Cardiac muscle cell (in vitro differentiated cells and primary cell): ENCODE measurements around the gene TMEM138. TPM values are rescaled to one million over a fixed set of nuclear protein-coding genes. Genes with fewer than 3 reads are reported as not detected.

Source experiments
- DNase-seq, 2 donors: peaks; one replicate each; pipeline versions ENCODE4 v3.0.0 to v3.0.0-alpha.2; 2010 to 2017; ENCODE audit warnings: low read depth in 1 of 2, low spot score in 1 of 2
- H3K27ac ChIP-seq: fragments of 200-600 bp; sonication (generic); 2 replicates; pipeline ENCODE4 v1.5.1; 2016
- H3K27me3 ChIP-seq: fragments of 200-600 bp; sonication (generic); 2 replicates; pipeline ENCODE4 v1.6.0; 2016; ENCODE audit warnings: control low read depth
- H3K36me3 ChIP-seq: fragments of 200-600 bp; sonication (generic); 2 replicates; pipeline ENCODE4 v1.5.1; 2016; ENCODE audit warnings: control low read depth
- H3K4me1 ChIP-seq: fragments of 200-600 bp; sonication (generic); 2 replicates; pipeline ENCODE4 v1.8.1; 2017; ENCODE audit warnings: low read depth, mild to moderate bottlenecking, mixed run types
- H3K4me3 ChIP-seq: fragments of 200-600 bp; sonication (generic); 2 replicates; pipeline ENCODE4 v1.5.1; 2016; ENCODE audit warnings: mild to moderate bottlenecking
- H3K9me3 ChIP-seq: fragments of 200-600 bp; sonication (generic); 2 replicates; pipeline ENCODE4 v1.5.1; 2017; ENCODE audit warnings: low read depth, mild to moderate bottlenecking, control low read depth
- CTCF ChIP-seq: IDR thresholded peaks from 2 replicates; pipeline ENCODE4 v1.5.1; 2012; ENCODE audit warnings: low read depth, mild to moderate bottlenecking, low read length
- polyA plus RNA-seq: library from polyadenylated mRNA; unstranded; fragments of >200 nt; fragmentation: Nextera tagmentation; extraction: Ambion mirVana; gene quantifications from 2 replicates; pipeline ENCODE4 v1.2.1, GENCODE V29; 2016
- total RNA-seq: library from RNA; depleted of rRNA; stranded (reverse); fragments of >200 nt; gene quantifications from 2 replicates; pipeline ENCODE4 v1.2.3, GENCODE V29; 2016

The TMEM138 gene
- total and polyA plus RNA-seq, 2 experiments from 2014 or later = 25.0 to 25.2 TPM

GRCh38 chr11:61339490-61339878, 22.7 kb upstream of the TMEM138 start:
- Histone ChIP-seq H3K4me3 (no peak overlapping the region), H3K4me1 (no peaks in the 10 kb centered on the region), H3K27me3 (no peaks in the 10 kb centered on the region), H3K27ac (no peak overlapping the region), H3K9me3 (no peaks in the 10 kb centered on the region), H3K36me3 (no peaks in the 10 kb centered on the region)
- DNase-seq = no peak
- TF ChIP-seq CTCF = no peak

GRCh38 chr11:61340979-61341378, 21.2 kb upstream of the TMEM138 start:
- H3K4me1 ChIP-seq = no peaks in the 10 kb centered on the region
- H3K27ac ChIP-seq = no peak overlapping the region
- no peaks in the 10 kb centered on the region for H3K9me3 ChIP-seq
- TF ChIP-seq CTCF = no peak
- H3K27me3 ChIP-seq = no peaks in the 10 kb centered on the region
- no peak overlapping the region for H3K4me3 ChIP-seq
- no peak for DNase-seq
- H3K36me3 ChIP-seq = no peaks in the 10 kb centered on the region

- Histone ChIP-seq H3K36me3 (no peaks in the 10 kb centered on the region), H3K4me3 (no peak overlapping the region), H3K27ac (no peak overlapping the region), H3K27me3 (no peaks in the 10 kb centered on the region), H3K9me3 (no peaks in the 10 kb centered on the region), H3K4me1 (no peaks in the 10 kb centered on the region)
- no peak for DNase-seq
- TF ChIP-seq CTCF = no peak
Observed at GRCh38 chr11:61341706-61342105, 20.5 kb upstream of the TMEM138 start.

- no peak overlapping the region for H3K4me3 ChIP-seq
- no peak overlapping the region for H3K27ac ChIP-seq
- no peaks in the 10 kb centered on the region for H3K36me3 ChIP-seq
- DNase-seq = no peak
- H3K9me3 ChIP-seq = no peaks in the 10 kb centered on the region
- no peaks in the 10 kb centered on the region for H3K27me3 ChIP-seq
- H3K4me1 ChIP-seq = no peaks in the 10 kb centered on the region
- no peak for TF ChIP-seq CTCF
Observed at GRCh38 chr11:61342207-61342803, 19.9 kb upstream of the TMEM138 start.

GRCh38 chr11:61343792-61344745, 18.1 kb upstream of the TMEM138 start:
- no peaks in the 10 kb centered on the region for H3K9me3 ChIP-seq
- no peak overlapping the region for H3K4me3 ChIP-seq
- no peak for DNase-seq
- H3K4me1 ChIP-seq = no peaks in the 10 kb centered on the region
- H3K27me3 ChIP-seq = no peaks in the 10 kb centered on the region
- no peak for TF ChIP-seq CTCF
- no peaks in the 10 kb centered on the region for H3K36me3 ChIP-seq
- no peak overlapping the region for H3K27ac ChIP-seq
